Measurements from ENCODE around the gene CHGA.

The CHGA gene

GRCh38 chr14:92951912-92952471, 29.0 kb downstream of the CHGA start:
- peak; percentile 84 for TF ChIP-seq CTCF (conservative IDR thresholded peaks at IDR 0.05; ENCODE audit: control insufficient read depth, insufficient read depth, low read depth, low read length)
- no peak overlapping the region for H3K4me3 ChIP-seq (ENCODE audit: control insufficient read depth, low read depth, low read length)
- peak; percentile 60 for DNase-seq (ENCODE audit: low read depth)

- no peak for TF ChIP-seq CTCF (conservative IDR thresholded peaks at IDR 0.05; ENCODE audit: control insufficient read depth, insufficient read depth, low read depth, low read length)
- no peak overlapping the region for H3K4me3 ChIP-seq (ENCODE audit: control insufficient read depth, low read depth, low read length)
- no peak for DNase-seq (ENCODE audit: low read depth)
These were observed 29.7 kb downstream of the CHGA start for GRCh38 chr14:92952481-92953298.

GRCh38 chr14:92953526-92953925, 30.6 kb downstream of the CHGA start:
- H3K4me3 ChIP-seq (ENCODE audit: control insufficient read depth, low read depth, low read length): no peak overlapping the region

GRCh38 chr14:92954933-92955332, 32.0 kb downstream of the CHGA start:
- no peak overlapping the region for H3K4me3 ChIP-seq (ENCODE audit: control insufficient read depth, low read depth, low read length)
- DNase-seq (ENCODE audit: low read depth): no peak
- TF ChIP-seq CTCF (conservative IDR thresholded peaks at IDR 0.05; ENCODE audit: control insufficient read depth, insufficient read depth, low read depth, low read length): no peak

More at GRCh38 chr14:92953526-92953925, 30.6 kb downstream of the CHGA start:
- no peak for TF ChIP-seq CTCF (conservative IDR thresholded peaks at IDR 0.05; ENCODE audit: control insufficient read depth, insufficient read depth, low read depth, low read length)
- no peak for DNase-seq (ENCODE audit: low read depth)

- TF ChIP-seq CTCF (conservative IDR thresholded peaks at IDR 0.05; ENCODE audit: control insufficient read depth, insufficient read depth, low read depth, low read length): no peak
- no peak overlapping the region for H3K4me3 ChIP-seq (ENCODE audit: control insufficient read depth, low read depth, low read length)
- no peak for DNase-seq (ENCODE audit: low read depth)
These were observed 32.4 kb downstream of the CHGA start for GRCh38 chr14:92955381-92955780.

GRCh38 chr14:92956961-92957360, 34.0 kb downstream of the CHGA start:
- no peak overlapping the region for H3K4me3 ChIP-seq (ENCODE audit: control insufficient read depth, low read depth, low read length)
- DNase-seq (ENCODE audit: low read depth): no peak
- no peak for TF ChIP-seq CTCF (conservative IDR thresholded peaks at IDR 0.05; ENCODE audit: control insufficient read depth, insufficient read depth, low read depth, low read length)

All from fibroblast of mammary gland (primary cell).